Measurements from ENCODE around the gene OR10AD1.

- TF ChIP-seq, protein P1, sequence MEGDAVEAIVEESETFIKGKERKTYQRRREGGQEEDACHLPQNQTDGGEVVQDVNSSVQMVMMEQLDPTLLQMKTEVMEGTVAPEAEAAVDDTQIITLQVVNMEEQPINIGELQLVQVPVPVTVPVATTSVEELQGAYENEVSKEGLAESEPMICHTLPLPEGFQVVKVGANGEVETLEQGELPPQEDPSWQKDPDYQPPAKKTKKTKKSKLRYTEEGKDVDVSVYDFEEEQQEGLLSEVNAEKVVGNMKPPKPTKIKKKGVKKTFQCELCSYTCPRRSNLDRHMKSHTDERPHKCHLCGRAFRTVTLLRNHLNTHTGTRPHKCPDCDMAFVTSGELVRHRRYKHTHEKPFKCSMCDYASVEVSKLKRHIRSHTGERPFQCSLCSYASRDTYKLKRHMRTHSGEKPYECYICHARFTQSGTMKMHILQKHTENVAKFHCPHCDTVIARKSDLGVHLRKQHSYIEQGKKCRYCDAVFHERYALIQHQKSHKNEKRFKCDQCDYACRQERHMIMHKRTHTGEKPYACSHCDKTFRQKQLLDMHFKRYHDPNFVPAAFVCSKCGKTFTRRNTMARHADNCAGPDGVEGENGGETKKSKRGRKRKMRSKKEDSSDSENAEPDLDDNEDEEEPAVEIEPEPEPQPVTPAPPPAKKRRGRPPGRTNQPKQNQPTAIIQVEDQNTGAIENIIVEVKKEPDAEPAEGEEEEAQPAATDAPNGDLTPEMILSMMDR (IDR thresholded peaks at IDR 0.05) = no peak
- peak in 1 of 4 donors; percentile 54 for TF ChIP-seq EP300 (IDR thresholded peaks at IDR 0.05)
Measured at GRCh38 chr12:48197971-48198671, 5.0 kb downstream of the OR10AD1 start.
